ENCODE data around the gene B3GNT2. TPM values are rescaled to one million over a fixed set of nuclear protein-coding genes. Genes with fewer than 3 reads are reported as not detected.
A peak's percentile ranks its signal among the peaks of the same experiment; 100 is the strongest.
"Not testable (repeated sequence)": the region's sequence is repeated elsewhere in the genome, so short reads cannot be mapped to it uniquely, and the experiment has no call there.

Gene B3GNT2
- polyA plus RNA-seq, 1 experiment, result 8.6 TPM

GRCh38 chr2:62265106-62265505 is 69.2 kb downstream of the B3GNT2 start:
- no peak for DNase-seq (ENCODE audit: low read depth, low spot score)
- POLR2A ChIA-PET, result no interaction called here
- TF ChIP-seq CTCF (IDR thresholded peaks at IDR 0.05; ENCODE audit: low read depth, low read length), result no peak
- Histone ChIP-seq H3K4me3 (ENCODE audit: low read depth, low read length) (no peak overlapping the region), H3K27me3 (ENCODE audit: control insufficient read depth, insufficient read depth, low read length) (no peaks in the 10 kb centered on the region), H3K27ac (ENCODE audit: low read depth, low read length) (no peak overlapping the region), H3K9me3 (ENCODE audit: control insufficient read depth, insufficient read depth, low read length) (no peaks in the 10 kb centered on the region; the same call in 1 of the 2 replicates)
- CTCF ChIA-PET, result no interaction called here

GRCh38 chr2:62266433-62267038 is 70.6 kb downstream of the B3GNT2 start:
- Histone ChIP-seq H3K27me3 (ENCODE audit: control insufficient read depth, insufficient read depth, low read length) (no peaks in the 10 kb centered on the region), H3K27ac (ENCODE audit: low read depth, low read length) (no peak overlapping the region), H3K9me3 (ENCODE audit: control insufficient read depth, insufficient read depth, low read length) (no peaks in the 10 kb centered on the region; the same call in 1 of the 2 replicates), H3K4me3 (ENCODE audit: low read depth, low read length) (no peak overlapping the region)
- ChIA-PET POLR2A (no interaction called here), CTCF (interaction anchor here (0.7 kb wide), 1 partner anchor 14 kb away, joined by 3 read pairs; no protein-coding TSS in a partner anchor)
- peak; percentile 20 for DNase-seq (ENCODE audit: low read depth, low spot score)
- TF ChIP-seq CTCF (IDR thresholded peaks at IDR 0.05; ENCODE audit: low read depth, low read length), result no peak

- H3K9me3 ChIP-seq (ENCODE audit: control insufficient read depth, insufficient read depth, low read length), result no peaks in the 10 kb centered on the region; the same call in 1 of the 2 replicates
- POLR2A ChIA-PET, result no interaction called here
- TF ChIP-seq CTCF (IDR thresholded peaks at IDR 0.05; ENCODE audit: low read depth, low read length), result no peak
- H3K27me3 ChIP-seq (ENCODE audit: control insufficient read depth, insufficient read depth, low read length), result no peaks in the 10 kb centered on the region
- H3K4me3 ChIP-seq (ENCODE audit: low read depth, low read length), result no peak overlapping the region
- CTCF ChIA-PET, result no interaction called here
- no peak overlapping the region for H3K27ac ChIP-seq (ENCODE audit: low read depth, low read length)
- DNase-seq (ENCODE audit: low read depth, low spot score), result no peak
Observed at GRCh38 chr2:62267696-62268095, 71.8 kb downstream of the B3GNT2 start.

- H3K27ac ChIP-seq (ENCODE audit: low read depth, low read length); H3K27me3 ChIP-seq (ENCODE audit: control insufficient read depth, insufficient read depth, low read length); DNase-seq (ENCODE audit: low read depth, low spot score); CTCF ChIA-PET; POLR2A ChIA-PET; H3K9me3 ChIP-seq (ENCODE audit: control insufficient read depth, insufficient read depth, low read length); H3K4me3 ChIP-seq (ENCODE audit: low read depth, low read length): not testable (repeated sequence)
Observed at GRCh38 chr2:62268681-62269188, 72.8 kb downstream of the B3GNT2 start.

GRCh38 chr2:62270728-62271127 is 74.8 kb downstream of the B3GNT2 start:
- Histone ChIP-seq H3K4me3 (ENCODE audit: low read depth, low read length) (no peak overlapping the region), H3K27ac (ENCODE audit: low read depth, low read length) (no peak overlapping the region), H3K9me3 (ENCODE audit: control insufficient read depth, insufficient read depth, low read length) (no peaks in the 10 kb centered on the region; the same call in 1 of the 2 replicates), H3K27me3 (ENCODE audit: control insufficient read depth, insufficient read depth, low read length) (no peaks in the 10 kb centered on the region)
- TF ChIP-seq CTCF (IDR thresholded peaks at IDR 0.05; ENCODE audit: low read depth, low read length), result no peak
- ChIA-PET CTCF (no interaction called here), POLR2A (no interaction called here)
- DNase-seq (ENCODE audit: low read depth, low spot score), result no peak

Small RNAs within 50 kb of the gene (small RNA-seq; reads per million reads assigned to genes)
- gene MIR5192 (ENCODE audit: insufficient read length, low read depth) (not detected), gene RN7SL51P (ENCODE audit: insufficient read length, low read depth) (not detected)
